Kidney tubule cell (primary cell): ENCODE results near the gene SLC6A2.

Experiments used
- DNase-seq: peaks from one replicate; pipeline ENCODE4 v3.0.0-alpha.2; 2018; ENCODE audit warnings: low spot score

The SLC6A2 gene

DNA sequence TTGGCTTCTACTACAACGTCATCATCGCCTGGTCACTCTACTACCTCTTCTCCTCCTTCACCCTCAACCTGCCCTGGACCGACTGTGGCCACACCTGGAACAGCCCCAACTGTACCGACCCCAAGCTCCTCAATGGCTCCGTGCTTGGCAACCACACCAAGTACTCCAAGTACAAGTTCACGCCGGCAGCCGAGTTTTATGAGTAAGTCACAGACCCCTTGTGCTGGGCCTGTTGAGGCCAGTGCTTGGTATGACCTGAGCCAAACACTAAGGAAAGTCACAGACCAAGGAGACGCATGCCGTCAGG, 16.1 kb downstream of the SLC6A2 start:
- DNase-seq: no peak

DNA sequence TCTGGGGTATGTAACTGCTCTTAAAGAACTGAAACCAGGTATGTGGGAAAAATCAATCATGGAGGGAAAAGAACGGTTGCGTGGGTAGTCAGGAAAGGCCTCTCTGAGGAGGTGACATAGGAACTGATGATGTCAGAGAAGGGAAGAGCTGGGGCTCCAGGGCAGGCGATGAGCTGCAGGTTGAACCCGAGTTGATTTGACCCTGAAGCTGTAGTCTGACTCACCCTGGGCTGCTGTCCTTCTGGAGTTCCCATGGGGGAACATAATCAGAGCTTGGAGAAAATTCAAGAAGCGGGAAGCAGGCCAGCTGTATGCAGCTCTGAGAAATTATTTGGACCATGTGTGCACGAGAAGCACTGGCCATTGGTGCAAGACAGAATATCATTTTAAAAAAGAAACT, 16.7 kb downstream of the SLC6A2 start:
- no peak for DNase-seq

DNA sequence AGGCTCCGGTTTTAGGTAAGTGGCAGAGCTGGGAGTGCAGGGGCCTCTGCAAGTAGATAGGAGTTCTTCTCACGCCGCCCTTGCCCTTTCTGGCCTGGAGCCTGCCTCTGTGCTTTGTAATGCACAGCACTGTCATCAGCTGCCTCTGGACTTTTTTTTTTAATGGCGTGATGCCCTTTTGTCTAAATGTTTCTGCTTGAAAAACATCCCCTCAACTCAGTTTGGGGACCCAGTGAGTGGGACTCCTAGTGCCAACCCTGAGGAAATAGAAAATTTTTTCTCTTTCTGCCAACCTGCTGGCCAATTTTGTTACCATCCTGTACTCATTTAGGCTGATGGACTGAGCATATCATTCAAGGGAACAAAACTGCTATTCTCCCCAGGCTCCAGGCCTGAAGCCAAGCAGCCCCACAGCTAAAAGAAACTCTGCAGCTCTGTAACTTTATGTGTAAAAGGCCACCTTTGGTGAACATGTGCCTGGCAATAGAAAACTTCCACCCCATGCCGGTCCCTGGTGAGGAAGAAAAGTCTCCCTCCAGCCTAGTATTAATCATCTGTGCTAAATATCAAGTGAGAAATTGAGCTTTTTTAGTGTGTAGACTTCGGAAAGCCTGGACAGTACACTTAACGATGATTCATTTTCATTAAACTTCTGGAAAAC, 22.5 kb downstream of the SLC6A2 start:
- no peak for DNase-seq

DNA sequence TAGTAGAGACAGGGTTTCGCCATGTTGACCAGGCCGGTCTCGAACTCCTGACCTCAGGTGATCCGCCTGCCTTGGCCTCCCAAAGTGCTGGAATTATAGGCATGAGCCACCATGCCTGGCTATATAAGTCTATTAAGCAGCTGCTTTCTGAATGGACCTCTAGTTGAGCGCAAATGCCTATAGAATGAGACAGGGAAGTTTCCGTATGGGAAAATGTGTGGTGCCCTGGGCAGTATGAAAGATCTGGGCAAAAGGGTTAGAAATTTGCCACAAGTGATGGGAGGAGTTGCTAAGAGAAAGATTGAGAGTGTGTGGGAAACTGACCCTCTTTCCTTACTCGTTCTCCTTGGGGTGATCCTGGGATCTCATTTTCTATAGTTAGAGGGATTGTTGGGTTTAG, 26.3 kb downstream of the SLC6A2 start:
- no peak for DNase-seq

DNA sequence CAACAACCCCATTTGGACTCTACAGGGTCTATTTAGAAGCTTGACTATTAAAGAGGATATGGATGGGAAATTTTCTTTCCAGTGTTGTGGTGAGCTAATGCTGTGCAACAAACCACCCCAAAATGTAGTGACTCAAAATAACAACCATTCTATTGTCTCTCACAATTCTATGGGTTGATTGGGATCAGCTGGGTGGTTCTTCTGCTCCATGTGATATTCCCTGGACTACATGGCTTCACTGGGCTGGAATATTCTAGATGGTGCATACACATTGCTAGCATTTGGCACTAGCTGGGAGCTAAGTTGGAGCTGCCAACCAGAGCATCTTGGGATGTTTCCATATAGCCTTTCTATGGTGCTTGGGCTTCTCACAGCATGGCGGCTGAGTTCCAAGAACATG, 30.2 kb downstream of the SLC6A2 start:
- DNase-seq: no peak

DNA sequence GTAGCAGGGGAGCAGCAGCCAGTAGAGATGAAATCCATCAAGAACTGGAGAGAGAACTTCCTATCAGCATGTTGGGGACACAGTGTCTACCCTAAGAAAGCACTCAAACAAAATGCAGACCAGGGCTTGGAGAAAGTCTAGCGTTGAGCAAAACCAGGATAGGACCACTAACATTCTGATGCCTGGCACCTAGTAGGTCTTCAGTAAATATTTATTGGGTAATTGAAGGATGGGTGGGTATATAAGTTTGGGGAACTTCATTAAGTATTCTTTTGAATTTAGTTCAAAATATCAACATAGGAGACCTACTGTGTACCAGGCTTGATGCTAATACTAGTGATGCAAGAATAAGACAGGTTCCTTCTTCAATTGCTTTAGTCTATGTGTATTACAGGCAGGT, 30.9 kb downstream of the SLC6A2 start:
- no peak for DNase-seq

DNA sequence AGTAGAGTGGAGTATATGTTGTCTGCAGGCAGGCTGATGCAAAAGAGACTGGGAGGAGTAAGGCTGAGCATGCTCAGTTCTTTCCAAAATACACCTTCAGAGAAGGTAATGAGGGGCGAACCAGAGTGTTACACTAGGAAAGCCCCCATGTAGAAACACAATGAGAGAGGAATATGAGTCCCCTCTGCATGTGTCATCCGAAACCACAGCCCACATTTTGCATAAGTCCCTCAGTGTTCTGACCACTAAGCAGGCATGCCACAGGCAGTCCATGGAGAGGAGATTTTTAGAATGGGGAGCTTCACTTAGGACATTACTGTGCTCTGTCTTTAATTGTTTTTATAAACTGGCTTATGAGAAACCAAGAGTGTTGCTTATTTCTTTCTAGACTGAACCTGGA, 32.0 kb downstream of the SLC6A2 start:
- DNase-seq: no peak

DNA sequence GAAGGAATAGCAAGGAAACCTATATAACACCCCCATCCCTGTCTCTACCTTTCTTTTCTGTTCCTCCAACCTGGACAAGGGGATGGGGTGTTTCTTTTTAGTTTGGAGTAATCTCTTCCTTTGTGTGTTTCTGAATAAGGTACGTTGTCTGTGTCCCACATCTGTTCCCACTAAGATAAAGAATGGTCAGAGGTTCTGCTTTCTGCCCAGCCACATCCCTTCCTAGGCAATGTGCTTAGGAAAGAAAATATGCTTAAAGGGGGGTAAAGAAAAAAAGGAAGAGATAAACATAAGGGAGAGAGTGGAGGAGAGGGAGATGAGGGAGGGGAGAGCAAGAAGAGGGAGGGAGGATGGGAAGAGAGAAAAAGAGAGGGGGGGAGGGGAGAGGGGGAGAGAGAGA, 35.1 kb downstream of the SLC6A2 start:
- no peak for DNase-seq

DNA sequence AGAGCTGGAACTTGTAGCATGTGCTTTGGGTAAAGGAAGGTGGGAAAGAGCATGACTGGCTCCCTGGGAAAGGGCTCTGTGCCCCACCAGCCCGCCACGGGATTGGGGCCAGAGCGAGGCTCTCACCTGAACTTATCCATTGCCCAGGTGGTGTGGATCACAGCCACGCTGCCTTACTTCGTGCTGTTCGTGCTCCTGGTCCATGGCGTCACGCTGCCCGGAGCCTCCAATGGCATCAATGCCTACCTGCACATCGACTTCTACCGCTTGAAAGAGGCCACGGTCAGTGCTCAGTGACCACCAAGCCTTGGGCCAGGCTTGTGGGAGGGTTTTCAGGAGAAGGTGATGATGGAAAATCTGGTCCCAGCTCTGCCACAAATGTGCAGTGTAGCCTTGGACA, 36.0 kb downstream of the SLC6A2 start:
- no peak for DNase-seq

DNA sequence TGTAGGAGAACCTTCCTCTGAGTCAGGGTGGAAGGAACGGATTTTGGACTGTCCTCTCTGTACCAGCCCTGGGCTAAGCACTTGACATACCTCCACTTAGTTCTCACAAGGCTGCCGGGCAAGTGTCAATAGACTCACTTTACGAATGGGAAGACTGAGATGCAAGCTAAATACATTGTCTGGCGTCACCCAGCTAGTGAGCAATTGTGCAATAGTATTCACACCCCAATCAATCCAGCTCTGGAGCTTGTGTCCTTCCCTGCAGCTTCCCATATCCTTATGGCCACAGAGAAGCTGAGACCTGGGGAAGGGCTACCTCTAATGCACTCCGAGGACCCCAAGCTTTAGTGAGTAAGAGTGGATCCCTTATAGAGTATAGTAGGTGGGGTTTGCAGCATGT, 39.8 kb downstream of the SLC6A2 start:
- no peak for DNase-seq

DNA sequence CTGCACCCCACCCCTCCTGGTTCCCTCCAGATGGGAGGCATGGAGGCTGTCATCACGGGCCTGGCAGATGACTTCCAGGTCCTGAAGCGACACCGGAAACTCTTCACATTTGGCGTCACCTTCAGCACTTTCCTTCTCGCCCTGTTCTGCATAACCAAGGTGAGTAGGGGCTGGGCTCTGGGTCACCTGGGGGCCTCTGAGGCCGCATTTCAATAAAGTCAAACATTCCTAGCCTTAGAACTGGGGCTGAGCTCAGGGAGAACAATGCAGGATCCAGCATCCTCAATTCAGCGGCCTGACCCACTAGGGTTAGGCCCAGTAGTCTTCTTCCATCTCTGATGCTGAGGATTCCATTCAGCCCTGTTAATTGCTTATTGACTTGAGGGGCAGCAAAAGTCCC, 42.1 kb downstream of the SLC6A2 start:
- no peak for DNase-seq

DNA sequence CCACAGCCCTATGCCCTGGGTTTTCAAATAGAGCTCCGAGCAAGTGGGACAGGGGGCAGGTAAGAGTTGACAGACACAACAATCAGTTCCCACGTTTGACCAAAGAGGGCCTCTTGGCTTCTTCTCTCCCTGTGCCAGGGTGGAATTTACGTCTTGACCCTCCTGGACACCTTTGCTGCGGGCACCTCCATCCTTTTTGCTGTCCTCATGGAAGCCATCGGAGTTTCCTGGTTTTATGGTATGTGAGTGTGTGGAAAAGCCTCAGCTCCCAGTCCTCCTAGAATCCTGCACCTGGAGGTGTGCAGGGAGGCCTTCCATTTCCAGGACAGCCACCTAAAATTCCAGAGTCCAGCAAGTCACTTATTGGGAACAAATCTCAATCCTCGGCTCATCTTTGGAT, 42.5 kb downstream of the SLC6A2 start:
- DNase-seq: no peak

DNA sequence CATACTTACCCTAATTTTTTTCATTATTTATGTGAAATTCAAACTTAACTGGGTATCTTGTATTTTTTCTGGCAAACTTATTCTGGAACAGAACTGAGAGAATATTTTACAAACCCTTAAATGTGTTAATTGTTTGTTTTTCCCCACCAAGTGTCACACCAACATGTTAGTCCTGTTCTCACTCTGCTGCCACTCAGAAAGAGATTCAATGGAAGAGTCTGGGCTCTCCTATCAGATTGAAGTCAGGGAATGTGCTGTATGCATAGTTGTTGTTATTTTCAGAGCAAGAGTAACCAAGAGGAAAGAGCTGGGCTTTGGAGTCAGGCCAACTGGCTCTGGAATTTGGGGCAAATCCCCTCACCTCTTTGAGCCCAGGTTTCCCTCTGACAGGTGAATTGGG, 43.2 kb downstream of the SLC6A2 start:
- DNase-seq: no peak

DNA sequence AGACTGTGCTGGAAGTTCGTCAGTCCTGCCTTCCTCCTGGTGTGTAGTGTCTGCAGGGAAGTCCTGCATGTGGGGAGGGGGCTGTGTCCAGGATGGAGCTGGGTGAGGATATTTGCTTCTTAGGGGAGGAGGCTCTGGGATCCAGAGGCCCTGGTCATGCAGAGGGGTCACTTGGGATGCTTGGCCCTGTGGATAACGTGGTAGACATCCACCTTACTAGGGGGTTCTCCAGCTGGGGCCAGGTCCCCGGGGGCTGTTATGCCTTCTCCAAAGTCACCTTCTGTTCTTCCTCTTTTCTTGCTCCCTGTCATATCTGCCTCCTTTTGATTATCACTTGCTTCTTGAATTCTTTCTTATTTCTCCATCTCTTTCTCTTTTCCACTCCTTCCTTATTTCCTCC, 43.8 kb downstream of the SLC6A2 start:
- no peak for DNase-seq

DNA sequence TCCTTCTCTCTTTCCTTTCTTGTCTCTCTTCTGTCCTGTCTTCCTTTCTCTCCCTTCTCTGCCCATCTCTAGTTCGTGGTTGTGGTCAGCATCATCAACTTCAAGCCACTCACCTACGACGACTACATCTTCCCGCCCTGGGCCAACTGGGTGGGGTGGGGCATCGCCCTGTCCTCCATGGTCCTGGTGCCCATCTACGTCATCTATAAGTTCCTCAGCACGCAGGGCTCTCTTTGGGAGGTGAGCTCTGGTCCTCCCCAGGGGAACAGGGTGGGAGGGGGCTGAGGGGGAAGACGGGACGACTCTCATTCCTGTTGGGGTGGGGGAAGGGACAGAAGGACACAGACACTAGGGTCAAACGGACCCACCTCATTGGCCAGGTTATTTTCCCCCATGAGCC, 44.3 kb downstream of the SLC6A2 start:
- DNase-seq: no peak

DNA sequence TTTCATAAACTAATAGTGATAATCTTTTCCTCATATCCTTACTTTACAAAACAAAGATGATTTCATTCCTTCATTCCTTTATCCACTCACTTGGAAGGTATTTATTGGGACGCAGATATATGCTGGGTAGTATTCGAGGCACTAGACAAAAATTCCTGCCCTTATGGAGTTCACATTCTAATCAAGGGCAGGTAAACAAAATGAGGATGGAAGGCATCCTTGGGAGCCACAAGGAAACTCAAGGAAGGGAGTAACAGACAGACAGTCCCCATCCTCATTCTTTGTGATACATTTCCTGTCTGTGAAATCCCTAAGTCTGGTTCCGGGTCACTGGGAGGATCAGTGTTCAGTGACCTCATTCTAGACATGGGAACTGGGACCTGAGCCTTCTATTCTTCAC, 45.2 kb downstream of the SLC6A2 start:
- DNase-seq: peak; percentile 14

DNA sequence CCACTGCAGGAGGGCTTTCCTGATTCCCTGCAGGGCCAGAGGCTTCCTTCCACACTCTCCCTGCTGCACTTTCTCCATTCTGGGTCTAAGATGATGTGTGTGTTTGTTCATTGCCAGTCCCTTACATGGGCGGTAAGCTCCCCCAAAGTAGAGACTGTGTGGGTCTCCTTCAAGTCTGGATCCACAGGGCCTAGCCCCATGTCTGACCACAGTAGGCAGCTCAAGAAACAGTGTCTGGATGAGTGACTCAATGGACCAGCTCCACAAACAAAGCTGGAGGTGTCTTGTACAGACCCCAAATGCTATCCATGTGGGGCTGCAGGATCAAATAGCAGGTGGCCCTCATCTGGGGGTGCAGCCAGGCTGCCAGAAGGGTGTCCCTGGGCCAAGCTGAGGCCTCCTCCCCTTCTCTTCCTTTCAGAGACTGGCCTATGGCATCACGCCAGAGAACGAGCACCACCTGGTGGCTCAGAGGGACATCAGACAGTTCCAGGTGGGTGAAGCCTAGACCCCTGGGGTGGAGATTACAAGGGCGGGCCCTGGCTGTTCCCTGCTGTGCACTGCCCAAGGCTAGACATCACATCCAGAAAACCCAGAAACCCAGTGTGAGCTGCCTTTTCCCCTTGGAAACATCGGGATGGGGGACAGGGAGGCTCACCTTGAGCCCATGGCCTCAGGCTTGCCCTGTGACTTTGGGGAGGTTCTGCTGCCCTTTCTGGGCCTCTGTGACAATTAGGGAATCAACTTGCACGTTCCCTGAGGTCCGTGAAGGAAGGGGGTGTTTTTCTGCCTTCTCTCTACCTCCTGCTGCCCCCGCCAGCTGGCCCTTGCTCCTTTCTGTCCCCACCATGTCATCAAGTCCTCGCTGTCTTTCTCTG, 45.9 kb downstream of the SLC6A2 start:
- peak; percentile 54 for DNase-seq

DNA sequence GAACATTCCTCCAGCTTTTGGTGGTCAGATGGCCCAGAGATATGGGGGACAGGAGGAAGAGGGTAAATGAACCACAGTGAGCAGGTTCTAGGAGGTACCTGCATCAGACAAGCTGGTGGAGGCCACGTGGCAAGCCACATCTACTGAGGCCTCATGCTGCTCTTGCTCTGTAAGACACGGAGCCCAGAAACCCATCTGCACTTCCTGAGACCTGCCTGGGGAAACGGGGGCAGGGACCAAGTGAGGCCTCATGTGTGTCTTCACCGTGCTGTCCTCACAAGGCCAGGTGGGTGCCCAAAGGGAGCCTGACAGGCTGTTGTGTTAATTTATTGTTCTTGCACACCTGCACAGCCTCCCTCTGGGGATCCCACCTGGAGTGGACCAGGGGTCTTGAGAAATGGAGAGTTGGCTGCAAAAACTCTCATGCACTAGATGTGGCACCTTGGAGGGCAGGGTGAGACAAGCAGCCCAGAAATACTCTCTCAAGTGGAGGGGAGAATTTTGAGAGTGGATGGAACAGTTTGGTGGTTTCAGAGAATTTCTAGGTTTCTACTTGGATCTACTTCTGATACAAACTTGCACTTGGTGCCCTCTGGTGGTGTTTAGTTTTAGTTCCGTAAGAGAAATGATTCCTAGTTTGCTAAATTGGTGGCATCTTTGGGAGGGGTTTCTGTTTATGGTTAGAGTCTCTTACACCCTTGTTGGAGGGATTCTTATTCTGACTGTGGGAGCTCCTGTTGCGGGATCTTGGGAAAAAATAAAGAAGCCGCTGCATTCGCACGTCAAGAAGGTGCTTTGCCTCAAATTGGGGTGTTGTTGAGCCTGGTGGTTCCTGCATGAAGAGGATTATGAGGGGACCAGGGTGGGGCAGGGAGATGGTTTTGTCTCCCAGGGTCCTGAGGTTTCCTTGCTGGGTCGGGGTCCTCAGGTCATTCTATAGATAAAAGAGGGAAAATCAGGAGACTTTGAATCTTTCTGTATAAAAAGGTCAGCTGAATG, 47.5 kb downstream of the SLC6A2 start:
- DNase-seq: peak; percentile 54

DNA sequence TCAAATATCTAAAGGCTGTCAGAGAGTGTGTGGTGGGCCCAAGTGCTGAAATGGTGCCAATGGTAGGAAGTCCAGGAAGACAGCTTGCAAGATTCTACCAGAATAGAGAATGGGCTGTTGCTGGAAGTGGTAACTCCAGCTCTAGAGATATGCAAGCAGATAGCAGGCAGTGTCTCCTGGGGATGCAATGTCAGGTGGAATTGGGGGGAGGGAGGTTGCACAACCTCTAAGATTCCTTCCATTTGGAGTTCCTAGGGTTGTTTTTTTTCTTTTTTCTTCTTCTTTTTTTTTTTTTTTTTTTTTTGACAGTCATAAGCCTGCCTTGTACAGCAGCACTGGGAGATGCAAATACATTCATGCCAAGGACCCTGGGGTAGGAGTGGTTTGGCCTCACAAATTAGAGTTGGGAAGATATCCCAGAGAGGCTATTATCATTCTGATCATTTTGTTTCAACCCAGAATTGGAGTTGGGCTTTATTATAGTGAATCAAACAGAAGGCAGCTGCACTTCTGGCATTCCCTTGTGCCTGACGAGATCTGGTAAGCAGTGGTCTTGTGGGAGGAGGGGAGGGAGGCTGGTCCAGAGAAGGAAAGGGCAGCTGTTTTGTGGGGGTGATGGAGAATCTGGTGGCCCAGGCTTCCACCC, 51.1 kb downstream of the SLC6A2 start:
- no peak for DNase-seq

DNA sequence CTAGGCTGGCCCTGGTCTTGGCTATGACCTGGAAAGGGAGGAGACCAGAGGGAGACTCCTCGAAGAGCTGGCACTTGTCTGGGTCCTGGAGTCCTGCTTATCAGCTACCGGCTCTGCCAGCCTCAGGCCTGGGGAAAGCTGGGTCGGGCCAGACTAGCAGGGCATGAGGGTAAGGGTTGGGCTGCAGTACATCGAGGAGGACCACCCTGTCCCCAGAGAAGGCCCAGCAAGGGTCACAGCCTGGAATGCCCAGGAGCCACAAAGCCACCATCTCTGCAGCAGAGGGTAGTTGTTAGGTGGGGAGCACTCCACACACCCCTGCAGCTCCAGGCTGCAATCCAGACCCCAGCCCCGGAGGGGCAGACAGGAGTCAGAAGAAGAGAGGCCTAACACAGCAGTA, 54.0 kb downstream of the SLC6A2 start:
- DNase-seq: no peak

DNA sequence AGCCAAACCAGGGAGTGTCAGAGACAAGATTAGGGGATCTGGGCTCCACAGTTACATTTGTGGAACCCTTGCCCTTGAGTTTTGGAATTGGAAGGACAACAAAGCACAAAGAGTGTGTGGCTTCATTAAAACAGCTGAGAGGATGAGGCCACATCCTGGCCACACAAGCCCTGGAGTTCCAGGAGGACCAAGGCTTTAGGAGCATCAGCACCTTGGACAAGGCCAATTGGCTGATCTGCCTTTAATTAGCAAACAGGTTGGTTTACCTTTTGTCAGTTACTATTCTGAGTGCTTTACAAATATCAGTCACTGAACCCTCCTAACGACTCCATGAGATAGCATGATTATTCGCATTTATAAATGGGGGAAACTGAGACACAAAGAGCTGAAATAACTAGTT, 54.7 kb downstream of the SLC6A2 start:
- no peak for DNase-seq
